SK-N-MC (cell line): Measurements from ENCODE around the gene RARRES1.

Experiments
- EZH2 ChIP-seq: fragments of 200-600 bp; sonication (generic); IDR thresholded peaks from one replicate; pipeline ENCODE4 v1.6.1; 2017; ENCODE audit warnings: antibody characterized with exemption
- FOXP2 ChIP-seq: optimal IDR thresholded peaks from 2 replicates; pipeline ENCODE3; 2011; ENCODE audit warnings: mild to moderate bottlenecking, moderate library complexity; ENCODE audit not compliant: insufficient read depth; ENCODE audit errors: extremely low read length, control extremely low read depth
- POLR2AphosphoS5 ChIP-seq: IDR thresholded peaks from 2 replicates; pipeline ENCODE4 v1.6.1; 2012; ENCODE audit warnings: mild to moderate bottlenecking, low read depth, low read length, borderline replicate concordance

DNA sequence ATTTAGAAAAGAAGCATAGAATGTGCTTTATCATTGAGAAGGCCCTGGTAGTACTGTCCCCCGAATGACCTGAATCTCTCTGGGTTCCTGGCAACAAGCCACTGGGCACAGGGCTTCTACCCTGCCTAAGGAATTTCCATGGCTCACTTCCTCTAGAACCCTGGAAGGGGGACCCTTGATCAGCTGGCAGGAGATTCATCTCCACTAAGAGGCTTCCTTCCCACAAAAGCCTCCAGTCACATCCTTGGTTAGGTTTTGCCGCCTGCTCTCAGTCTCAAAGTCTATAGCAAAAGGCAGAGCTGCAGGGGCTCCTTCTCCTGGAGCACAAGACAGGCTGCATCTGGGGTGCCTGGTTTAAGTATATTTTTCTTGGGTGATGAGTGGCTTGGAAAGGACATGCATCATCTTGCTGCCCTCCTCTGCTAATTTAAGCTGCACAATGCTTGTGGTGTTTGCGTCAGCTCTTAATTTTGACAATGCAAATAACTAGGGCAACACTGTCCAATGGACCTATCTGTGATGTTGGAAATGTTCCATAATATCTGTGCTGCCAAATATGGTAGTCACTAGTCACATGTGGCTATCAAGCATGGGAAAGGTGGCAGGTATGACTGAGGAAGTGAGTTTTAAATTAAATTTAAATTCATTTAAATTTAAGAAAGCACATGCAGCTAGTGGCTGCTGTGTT lies 33.4 kb upstream of the RARRES1 start:
- TF ChIP-seq POLR2AphosphoS5 (no peak), EZH2 (no peak), FOXP2 (no peak)
